HG02981 (cell line): ENCODE measurements around the gene AKR1C8.
"Not testable (repeated sequence)": the region's sequence is repeated elsewhere in the genome, so short reads cannot be mapped to it uniquely, and the experiment has no call there.

Source experiments
- ATAC-seq: cut with Tn5 transposase; IDR thresholded peaks from one replicate; pipeline ENCODE4 v1.9.1; 2021; ENCODE audit warnings: mild to moderate bottlenecking, moderate library complexity; ENCODE audit not compliant: unreplicated experiment

The AKR1C8 gene

GRCh38 chr10:5109861-5110260 is 75.1 kb downstream of the AKR1C8 start:
- ATAC-seq, result not testable (repeated sequence)

- no peak for ATAC-seq
Observed at GRCh38 chr10:5108658-5109416, 76.1 kb downstream of the AKR1C8 start.

DNA sequence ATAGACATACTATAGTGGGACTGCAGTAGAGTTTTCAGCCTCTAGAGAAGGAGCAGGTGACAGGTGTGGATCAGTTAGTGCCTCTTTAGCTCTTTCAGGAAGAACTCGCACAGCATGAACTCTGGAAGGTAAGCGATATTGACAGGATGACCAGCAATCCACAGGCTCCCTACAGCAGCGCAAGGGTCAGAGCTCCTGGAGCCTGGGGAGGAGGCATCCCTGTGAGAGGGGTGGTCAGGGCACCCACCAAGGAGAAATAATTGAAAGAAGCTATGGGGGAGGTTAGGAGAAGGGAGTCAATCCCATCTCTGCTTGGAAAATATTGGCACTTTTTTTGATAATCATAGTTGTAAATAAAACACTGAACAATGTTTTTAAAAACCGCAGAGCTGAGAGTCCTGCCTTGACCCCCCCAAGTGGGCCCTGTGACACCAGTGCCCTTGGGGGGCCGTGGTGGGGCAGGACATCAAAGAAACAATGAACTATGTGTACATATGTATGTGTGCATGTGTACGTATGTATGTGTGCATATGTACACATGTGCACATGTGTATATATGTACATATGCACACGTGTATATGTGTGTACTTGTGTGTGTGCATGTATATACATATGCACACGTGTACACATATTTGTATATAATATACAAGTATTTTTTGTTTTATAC is 77.0 kb downstream of the AKR1C8 start:
- ATAC-seq, result no peak

DNA sequence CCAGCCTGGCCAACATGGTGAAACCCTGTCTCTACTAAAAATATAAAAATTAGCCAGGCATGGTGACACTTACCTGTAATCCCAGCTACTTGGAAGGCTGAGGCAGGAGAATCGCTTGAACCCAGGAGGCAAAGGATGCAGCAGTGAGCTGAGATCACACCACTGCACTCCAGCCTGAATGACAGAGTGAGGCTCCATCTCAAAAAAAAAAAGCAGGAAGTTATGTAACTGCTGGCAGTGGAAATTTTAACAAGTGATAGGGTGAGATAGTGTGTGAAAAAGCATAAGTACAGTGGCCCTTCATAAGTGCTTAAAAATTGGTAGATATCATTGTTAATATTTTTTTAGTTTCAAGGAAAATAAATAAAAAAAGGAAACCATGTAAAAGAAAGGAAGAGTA is 78.4 kb downstream of the AKR1C8 start:
- no peak for ATAC-seq

DNA sequence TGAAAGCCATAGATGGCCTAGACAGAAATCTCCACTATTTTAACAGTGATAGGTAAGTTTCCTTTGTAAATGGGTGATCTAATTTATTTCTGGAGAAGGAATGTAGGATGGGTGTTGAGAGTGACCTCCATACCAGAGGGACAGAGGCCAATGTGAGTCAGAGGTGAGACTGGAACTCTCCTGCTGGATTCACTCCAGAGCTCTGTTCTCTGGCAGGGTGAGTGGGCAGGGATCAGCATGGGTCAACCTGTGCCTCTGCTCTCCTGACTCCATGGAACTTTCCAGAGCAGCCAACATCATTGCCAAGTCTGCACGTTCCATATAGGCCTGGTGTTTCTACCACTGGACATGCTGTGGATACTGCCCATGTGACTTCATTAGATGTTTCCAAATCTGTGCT is 79.3 kb downstream of the AKR1C8 start:
- no peak for ATAC-seq
